Measurements from ENCODE around the gene BEND6.

DNA sequence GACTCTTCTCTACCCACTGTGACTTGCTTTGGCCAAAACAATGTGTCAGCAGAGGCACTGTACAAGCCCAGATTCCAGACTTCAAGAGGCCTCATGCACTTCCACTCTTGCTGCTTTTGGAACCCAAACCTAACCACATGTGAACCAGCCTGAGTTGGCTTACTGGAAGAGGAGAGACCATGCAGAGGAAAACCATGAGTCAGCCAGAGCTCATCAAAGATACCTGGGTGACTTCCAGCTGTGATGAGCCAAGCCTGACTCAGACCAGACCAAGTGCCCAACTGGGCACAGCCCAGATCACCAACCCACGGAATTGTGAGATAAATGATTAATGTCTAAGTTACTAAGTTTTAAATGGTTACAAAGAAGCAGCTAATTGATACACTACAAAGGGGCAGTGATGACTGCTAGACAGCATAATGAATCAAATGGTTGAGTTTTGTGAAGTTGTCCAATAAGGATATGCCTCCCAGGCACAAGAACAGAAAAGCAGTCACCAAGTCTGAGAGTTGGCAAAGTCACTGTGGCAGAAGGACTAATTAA, 16.2 kb upstream of the BEND6 start:
- no peak for TF ChIP-seq EZH2 (IDR thresholded peaks at IDR 0.05; ENCODE audit: insufficient read depth, poor library complexity, severe bottlenecking)
- TF ChIP-seq EZH2phosphoT487 (IDR thresholded peaks at IDR 0.05; ENCODE audit: insufficient read depth, low read depth): no peak

Measured in GM23248 (cell line).